ENCODE measurements around the gene ANGEL1.

GRCh38 chr14:76827696-76828296 is 15.1 kb upstream of the ANGEL1 start:
- TF ChIP-seq GATA2 (IDR thresholded peaks at IDR 0.05; ENCODE audit: low read depth, low read length) (no peak), GATA3 (IDR thresholded peaks at IDR 0.05; ENCODE audit: low read depth, low read length) (no peak)

All from SH-SY5Y (cell line).